GM23248 (cell line): ENCODE data around the gene DYNAP. TPM values are rescaled to one million over a fixed set of nuclear protein-coding genes. Genes with fewer than 3 reads are reported as not detected.

Experiments
- DNase-seq: peaks from one replicate; pipeline ENCODE4 v3.0.0-alpha.2; 2015
- H2AFZ ChIP-seq: fragments of 200-600 bp; sonication (generic); 2 replicates; pipeline ENCODE4 v1.6.1; 2016; ENCODE audit warnings: antibody characterized with exemption
- H3F3A ChIP-seq: fragments of 200-600 bp; sonication (generic); 2 replicates; pipeline ENCODE4 v1.6.1; 2016; ENCODE audit warnings: mild to moderate bottlenecking, antibody characterized with exemption, mixed run types; ENCODE audit not compliant: insufficient read depth
- H3K27ac ChIP-seq: fragments of 200-600 bp; sonication (generic); 2 replicates; pipeline ENCODE4 v1.5.1; 2016; ENCODE audit warnings: mild to moderate bottlenecking
- H3K27me3 ChIP-seq: fragments of 200-600 bp; sonication (generic); replicated peaks from 2 replicates; pipeline ENCODE4 v1.6.1; 2016; ENCODE audit warnings: mild to moderate bottlenecking; ENCODE audit not compliant: insufficient read depth
- H3K36me3 ChIP-seq: fragments of 200-600 bp; sonication (generic); 2 replicates; pipeline ENCODE4 v1.6.1; 2016; ENCODE audit warnings: low read depth, mild to moderate bottlenecking
- H3K4me1 ChIP-seq: fragments of 200-600 bp; sonication (generic); 2 replicates; pipeline ENCODE4 v1.6.1; 2016; ENCODE audit warnings: mild to moderate bottlenecking; ENCODE audit not compliant: insufficient read depth
- H3K4me2 ChIP-seq: fragments of 200-600 bp; sonication (generic); one replicate; pipeline ENCODE4 v1.6.1; 2016; ENCODE audit warnings: mild to moderate bottlenecking; ENCODE audit not compliant: unreplicated experiment
- H3K4me3 ChIP-seq: fragments of 200-600 bp; sonication (generic); 2 replicates; pipeline ENCODE4 v1.5.1; 2016; ENCODE audit warnings: mild to moderate bottlenecking
- H3K79me2 ChIP-seq: fragments of 200-600 bp; sonication (generic); 2 replicates; pipeline ENCODE4 v1.6.1; 2016; ENCODE audit warnings: mild to moderate bottlenecking; ENCODE audit not compliant: insufficient read depth
- H3K9ac ChIP-seq: fragments of 200-600 bp; sonication (generic); 2 replicates; pipeline ENCODE4 v1.6.1; 2016; ENCODE audit warnings: mild to moderate bottlenecking
- H3K9me2 ChIP-seq: fragments of 200-600 bp; sonication (generic); 2 replicates; pipeline ENCODE4 v1.6.1; 2016; ENCODE audit warnings: mixed run types, mild to moderate bottlenecking, moderate library complexity; ENCODE audit not compliant: insufficient read depth
- H3K9me3 ChIP-seq: fragments of 200-600 bp; sonication (generic); one replicate; pipeline ENCODE4 v1.6.1; 2017; ENCODE audit warnings: low read depth
- H4K20me1 ChIP-seq: fragments of 200-600 bp; sonication (generic); 2 replicates; pipeline ENCODE4 v1.6.0; 2016; ENCODE audit not compliant: insufficient read depth
- EZH2 ChIP-seq: fragments of 200-600 bp; sonication (generic); IDR thresholded peaks from 2 replicates; pipeline ENCODE4 v1.6.1; 2018; ENCODE audit warnings: antibody characterized with exemption, mild to moderate bottlenecking; ENCODE audit not compliant: insufficient read depth, poor library complexity, severe bottlenecking
- EZH2phosphoT487 ChIP-seq: fragments of 200-600 bp; sonication (generic); IDR thresholded peaks from 2 replicates; pipeline ENCODE4 v1.6.1; 2018; ENCODE audit warnings: antibody characterized with exemption, moderate library complexity, mild to moderate bottlenecking, low read depth; ENCODE audit not compliant: insufficient read depth
- WGBS, 2 experiments: methylation state at CpG; one replicate each; pipeline ENCODE4 v1.1.6; 2015 to 2017; ENCODE audit warnings: low lambda C conversion rate in 2 of 2, low coverage in 1 of 2; ENCODE audit errors: missing lambda C conversion rate in 2 of 2; 5-methylcytosine and 5-hydroxymethylcytosine counted together
- in situ Hi-C: fragments of 300-500 bp; cut with MboI; formaldehyde crosslinking; loops from 2 replicates; pipeline ENCODE4 v1.15.0; 2020
- polyA plus RNA-seq: library from polyadenylated mRNA; unstranded; fragments of >200 nt; fragmentation: Nextera tagmentation; extraction: Ambion mirVana; gene quantifications from 2 replicates; pipeline ENCODE4 v1.2.1, GENCODE V29; 2016
- total RNA-seq: library from RNA; depleted of rRNA; stranded (reverse); fragments of >200 nt; shearing (Covaris generic); gene quantifications from 2 replicates; pipeline ENCODE4 v1.2.3, GENCODE V29; 2014

Gene DYNAP
- total and polyA plus RNA-seq, 2 experiments from 2014 or later, result not detected

DNA sequence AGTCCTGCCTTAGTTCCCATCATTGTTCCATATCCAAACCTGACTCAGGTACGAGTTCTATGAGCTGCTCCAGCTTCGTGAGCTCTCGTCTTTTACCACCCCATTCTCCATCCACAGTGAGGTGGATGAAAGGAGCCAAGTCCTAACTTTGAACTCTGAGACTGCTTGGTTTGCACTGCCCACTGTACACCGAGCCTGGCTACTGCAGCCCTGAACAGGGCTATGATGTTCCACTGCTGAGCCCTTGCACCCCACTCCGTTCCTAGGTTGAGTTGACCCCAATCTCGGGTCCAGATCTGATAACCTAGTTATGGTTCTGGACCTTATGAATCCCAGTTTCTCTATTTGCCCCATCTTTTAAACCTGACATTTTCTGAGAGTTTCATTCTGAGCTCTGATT lies 5.3 kb upstream of the DYNAP start:
- no peak for DNase-seq
- TF ChIP-seq EZH2 (no peak), EZH2phosphoT487 (no peak)
- H3K4me3 ChIP-seq, result no peak overlapping the region
- H3F3A ChIP-seq, result no peaks in the 10 kb centered on the region
- no peaks in the 10 kb centered on the region for H3K79me2 ChIP-seq
- no peaks in the 10 kb centered on the region for H4K20me1 ChIP-seq
- WGBS, 2 experiments, result 34 to 46% methylated on average over 6 of the region's 6 CpGs
- H3K4me1 ChIP-seq, result no peaks in the 10 kb centered on the region
- no peak overlapping the region for H3K4me2 ChIP-seq
- no peak overlapping the region for H3K27ac ChIP-seq
- H3K9me3 ChIP-seq, result no peaks in the 10 kb centered on the region
- H3K36me3 ChIP-seq, result no peaks in the 10 kb centered on the region
- H3K9ac ChIP-seq, result no peak overlapping the region
- 0 out of 2 replicates have a peak, but pooled peaks cover 10% of the 10 kb centered on the region for H3K27me3 ChIP-seq
- H2AFZ ChIP-seq, result no peak overlapping the region
- in situ Hi-C loops, result no loop called here
- H3K9me2 ChIP-seq, result no peaks in the 10 kb centered on the region

DNA sequence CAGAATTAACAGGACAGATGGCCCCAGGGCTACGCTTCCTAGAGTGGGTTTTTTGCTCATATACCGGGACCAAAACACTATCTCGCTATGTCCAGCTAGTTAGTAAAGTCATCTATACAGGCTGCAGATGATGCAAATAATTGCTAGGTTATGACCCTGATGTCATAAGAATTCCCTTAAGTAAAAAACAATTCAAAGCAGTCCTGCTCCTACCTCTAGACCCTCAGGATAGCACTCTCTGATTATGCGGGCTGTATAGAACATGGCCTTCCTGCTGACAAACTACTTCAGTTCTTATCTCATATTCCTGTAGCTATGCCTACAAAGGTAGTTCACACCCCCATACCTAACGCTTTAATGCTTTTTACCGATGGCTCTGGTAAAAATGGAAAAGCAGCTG lies 13.2 kb downstream of the DYNAP start:
- TF ChIP-seq EZH2 (no peak), EZH2phosphoT487 (no peak)
- Histone ChIP-seq H3K9me2 (no peaks in the 10 kb centered on the region), H3K4me2 (no peak overlapping the region), H3K4me1 (peaks cover 6% of the 10 kb centered on the region; the same call in 1 of the 2 replicates), H3K27ac (no peak overlapping the region), H3K79me2 (no peaks in the 10 kb centered on the region), H3K27me3 (no peaks in the 10 kb centered on the region), H2AFZ (no peak overlapping the region), H3K9ac (no peak overlapping the region), H3K9me3 (no peaks in the 10 kb centered on the region), H3K4me3 (no peak overlapping the region), H3K36me3 (no peaks in the 10 kb centered on the region), H4K20me1 (no peaks in the 10 kb centered on the region), H3F3A (no peaks in the 10 kb centered on the region)
- WGBS, 2 experiments, result 66 to 75% methylated on average over 6 of the region's 6 CpGs
- in situ Hi-C loops, result no loop called here
- DNase-seq, result no peak

DNA sequence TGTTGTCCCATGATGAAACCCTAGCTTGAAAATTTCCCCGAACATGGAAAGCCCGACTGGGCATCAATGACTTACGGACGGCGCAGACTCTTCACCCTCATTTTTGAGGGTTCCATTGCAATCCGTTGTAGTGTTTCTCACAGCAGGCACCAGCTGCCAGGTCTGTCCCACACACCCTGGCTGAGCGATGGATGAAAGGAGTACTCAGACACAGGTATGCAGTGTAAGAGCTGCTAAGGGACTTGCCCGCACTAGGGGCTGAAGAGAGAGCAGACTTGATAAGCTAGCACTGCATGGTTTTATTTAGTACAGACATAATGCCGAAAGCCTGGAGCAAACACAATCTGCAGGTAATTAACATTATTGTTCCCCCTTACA lies 15.8 kb downstream of the DYNAP start:
- H3F3A ChIP-seq, result no peaks in the 10 kb centered on the region
- H3K4me2 ChIP-seq, result no peak overlapping the region
- WGBS, 2 experiments, result 73 to 78% methylated on average over 9 of the region's 9 CpGs
- no peak overlapping the region for H3K27ac ChIP-seq
- H2AFZ ChIP-seq, result no peak overlapping the region
- peaks cover 6% of the 10 kb centered on the region; the same call in 1 of the 2 replicates for H3K4me1 ChIP-seq
- H3K9ac ChIP-seq, result no peak overlapping the region
- no peak overlapping the region for H3K4me3 ChIP-seq
- no peaks in the 10 kb centered on the region for H3K36me3 ChIP-seq
- H4K20me1 ChIP-seq, result no peaks in the 10 kb centered on the region
- DNase-seq, result no peak
- no peaks in the 10 kb centered on the region for H3K27me3 ChIP-seq
- H3K9me3 ChIP-seq, result no peaks in the 10 kb centered on the region
- in situ Hi-C loops, result no loop called here
- H3K79me2 ChIP-seq, result no peaks in the 10 kb centered on the region
- no peak for TF ChIP-seq EZH2
- TF ChIP-seq EZH2phosphoT487, result no peak
- no peaks in the 10 kb centered on the region for H3K9me2 ChIP-seq

DNA sequence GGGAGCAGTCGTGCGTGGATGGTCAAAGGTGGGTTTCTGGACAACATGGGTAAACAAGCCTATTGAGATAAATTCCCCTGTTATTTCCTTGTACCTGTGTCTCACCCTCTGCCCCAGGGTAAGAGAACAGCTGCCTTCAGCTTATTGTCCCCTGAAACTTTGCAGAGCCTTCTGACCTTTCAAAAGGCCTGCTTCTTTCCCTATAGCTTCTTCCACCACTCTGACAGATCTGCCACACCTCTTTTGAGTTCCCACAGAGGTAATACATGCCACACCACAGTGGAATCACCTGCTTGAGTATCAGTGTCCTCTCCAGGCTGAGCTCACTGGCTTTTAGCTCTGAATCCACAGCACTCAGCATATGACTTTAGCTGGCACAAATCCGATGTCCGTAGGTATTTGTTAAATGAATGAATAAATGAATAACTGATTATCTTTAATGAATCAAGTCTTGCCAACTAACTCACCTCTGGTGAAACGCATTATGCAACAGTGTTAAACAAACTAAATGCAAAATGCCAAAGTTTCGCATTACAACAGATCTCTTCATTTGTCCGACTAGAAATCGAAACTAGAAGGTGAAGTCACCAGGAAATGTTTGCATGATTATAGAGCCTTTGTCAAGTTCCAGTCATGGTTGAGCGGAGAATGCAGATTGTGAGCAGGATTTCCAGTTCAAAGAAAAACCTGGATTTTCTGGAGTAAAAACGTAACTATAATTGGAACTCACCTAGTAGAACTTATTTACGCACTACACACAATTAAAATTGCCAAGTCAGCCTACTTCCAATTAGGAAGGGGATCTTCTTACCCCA lies 16.4 kb downstream of the DYNAP start:
- WGBS, 2 experiments, result 34 to 43% methylated on average over 11 of the region's 11 CpGs
- Histone ChIP-seq H3K9me2 (no peaks in the 10 kb centered on the region), H3K36me3 (no peaks in the 10 kb centered on the region), H3K9me3 (no peaks in the 10 kb centered on the region), H3K9ac (no peak overlapping the region), H3K4me2 (peak overlapping the region; percentile 65), H4K20me1 (no peaks in the 10 kb centered on the region), H3F3A (no peaks in the 10 kb centered on the region), H3K27ac (no peak overlapping the region), H3K4me1 (peaks cover 6% of the 10 kb centered on the region; the same call in 1 of the 2 replicates), H3K4me3 (peak overlapping the region; percentile 63), H3K79me2 (no peaks in the 10 kb centered on the region), H3K27me3 (no peaks in the 10 kb centered on the region), H2AFZ (peak overlapping the region; percentile 66)
- TF ChIP-seq EZH2 (no peak), EZH2phosphoT487 (no peak)
- DNase-seq, result peak; percentile 19
- in situ Hi-C loops, result no loop called here
